Large intestine (tissue), 3 donors: ENCODE measurements around the gene DSCAML1. TPM values are rescaled to one million over a fixed set of nuclear protein-coding genes. Genes with fewer than 3 reads are reported as not detected.

ENCODE experiments used
- DNase-seq, 2 donors: peaks; one replicate each; pipeline versions ENCODE4 v3.0.0 to v3.0.0-alpha.2; 2013
- H3K27ac ChIP-seq: one replicate; pipeline ENCODE4 v1.5.1; 2013; ENCODE audit warnings: low read length
- H3K27me3 ChIP-seq: 2 replicates; pipeline ENCODE4 v1.6.1; 2013; ENCODE audit warnings: low read length; ENCODE audit not compliant: control insufficient read depth, insufficient read depth
- H3K36me3 ChIP-seq: 2 replicates; pipeline ENCODE4 v1.6.1; 2013; ENCODE audit warnings: low read length; ENCODE audit not compliant: control insufficient read depth, insufficient read depth
- H3K4me1 ChIP-seq: one replicate; pipeline ENCODE4 v1.6.1; 2013; ENCODE audit warnings: low read length; ENCODE audit not compliant: control insufficient read depth, insufficient read depth
- H3K4me3 ChIP-seq: one replicate; pipeline ENCODE4 v1.5.1; 2013; ENCODE audit warnings: low read length
- H3K9me3 ChIP-seq: one replicate; pipeline ENCODE4 v1.6.1; 2013; ENCODE audit warnings: mild to moderate bottlenecking, low read depth, low read length, moderate library complexity; ENCODE audit not compliant: control insufficient read depth
- WGBS: methylation state at CpG from one replicate; pipeline ENCODE4 v1.1.5; 2013; ENCODE audit warnings: low lambda C conversion rate; ENCODE audit not compliant: insufficient coverage; 5-methylcytosine and 5-hydroxymethylcytosine counted together
- polyA plus RNA-seq: library from polyadenylated mRNA; unstranded; fragments of 120-200 nt; gene quantifications from one replicate; pipeline ENCODE4 v1.2.1, GENCODE V29; 2013

DSCAML1 gene
- polyA plus RNA-seq, 1 donor: 1.6 TPM

GRCh38 chr11:117634756-117635603 lies 162.0 kb downstream of the DSCAML1 start:
- Histone ChIP-seq H3K9me3 (no peaks in the 10 kb centered on the region), H3K36me3 (no peaks in the 10 kb centered on the region), H3K27me3 (no peaks in the 10 kb centered on the region), H3K27ac (no peak overlapping the region), H3K4me3 (no peak overlapping the region), H3K4me1 (peaks cover 41% of the 10 kb centered on the region)
- DNase-seq: no peak
- 69% methylated on average over 2 of the region's 21 CpGs for WGBS

- H3K9me3 ChIP-seq: no peaks in the 10 kb centered on the region
- H3K27me3 ChIP-seq: no peaks in the 10 kb centered on the region
- no peaks in the 10 kb centered on the region for H3K36me3 ChIP-seq
- no peak for DNase-seq
- H3K4me1 ChIP-seq: peaks cover 34% of the 10 kb centered on the region
- no peak overlapping the region for H3K4me3 ChIP-seq
- H3K27ac ChIP-seq: no peak overlapping the region
- no CpG with 5 or more reads among the region's 12 CpGs for WGBS
Measured at GRCh38 chr11:117633976-117634755, 162.8 kb downstream of the DSCAML1 start.

GRCh38 chr11:117633186-117633754 lies 163.7 kb downstream of the DSCAML1 start:
- Histone ChIP-seq H3K4me1 (peaks cover 32% of the 10 kb centered on the region), H3K9me3 (no peaks in the 10 kb centered on the region), H3K4me3 (no peak overlapping the region), H3K27me3 (no peaks in the 10 kb centered on the region), H3K27ac (peak overlapping the region; percentile 59), H3K36me3 (no peaks in the 10 kb centered on the region)
- no peak for DNase-seq
- WGBS: 17% methylated on average over 1 of the region's 9 CpGs

GRCh38 chr11:117632306-117632705 lies 164.7 kb downstream of the DSCAML1 start:
- Histone ChIP-seq H3K4me3 (no peak overlapping the region), H3K27me3 (no peaks in the 10 kb centered on the region), H3K4me1 (peaks cover 28% of the 10 kb centered on the region), H3K27ac (peak overlapping the region; percentile 59), H3K9me3 (no peaks in the 10 kb centered on the region), H3K36me3 (no peaks in the 10 kb centered on the region)
- no CpG with 5 or more reads among the region's 3 CpGs for WGBS
- DNase-seq: peak; percentile 37 to 83

- Histone ChIP-seq H3K4me1 (peaks cover 28% of the 10 kb centered on the region), H3K36me3 (no peaks in the 10 kb centered on the region), H3K27ac (peak overlapping the region; percentile 59), H3K27me3 (no peaks in the 10 kb centered on the region), H3K4me3 (no peak overlapping the region), H3K9me3 (no peaks in the 10 kb centered on the region)
- no CpG with 5 or more reads among the region's 11 CpGs for WGBS
- peak; percentile 27 to 63 for DNase-seq
Measured at GRCh38 chr11:117631336-117632140, 165.5 kb downstream of the DSCAML1 start.

DNA sequence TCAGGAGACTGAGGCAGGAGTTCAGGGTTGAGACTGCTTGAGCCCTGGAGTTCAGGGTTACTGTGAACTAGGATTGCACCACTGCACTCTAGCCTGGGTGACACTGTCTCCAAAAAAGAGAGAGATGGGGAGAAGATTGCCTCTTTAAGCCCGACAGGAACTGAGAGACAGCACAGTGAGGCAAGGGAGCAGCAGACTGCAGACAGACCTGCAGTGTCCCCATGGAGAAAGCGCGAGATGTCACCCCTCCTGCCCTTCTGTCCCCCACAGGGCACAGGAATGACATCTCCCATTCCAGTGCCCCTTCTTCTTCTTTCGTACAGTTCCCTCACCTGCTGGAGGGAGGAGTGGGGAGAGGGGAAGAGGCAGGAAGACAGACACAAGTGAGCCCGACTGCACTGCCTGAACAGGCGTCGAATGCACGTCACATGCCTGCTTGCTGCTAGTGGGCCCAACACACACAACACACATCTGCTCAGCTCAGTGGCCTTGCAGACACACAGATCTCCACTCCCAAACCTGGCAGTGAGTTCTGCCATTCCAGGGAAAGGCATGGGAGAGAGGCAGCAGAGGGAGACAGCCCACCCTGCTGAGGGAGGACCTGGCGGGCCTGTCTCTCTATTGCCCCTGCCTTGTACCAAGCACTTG lies 167.0 kb downstream of the DSCAML1 start:
- WGBS: no CpG with 5 or more reads among the region's 9 CpGs
- H3K27me3 ChIP-seq: no peaks in the 10 kb centered on the region
- no peak overlapping the region for H3K27ac ChIP-seq
- no peaks in the 10 kb centered on the region for H3K36me3 ChIP-seq
- H3K4me3 ChIP-seq: no peak overlapping the region
- no peak for DNase-seq
- peaks cover 36% of the 10 kb centered on the region for H3K4me1 ChIP-seq
- no peaks in the 10 kb centered on the region for H3K9me3 ChIP-seq

DNA sequence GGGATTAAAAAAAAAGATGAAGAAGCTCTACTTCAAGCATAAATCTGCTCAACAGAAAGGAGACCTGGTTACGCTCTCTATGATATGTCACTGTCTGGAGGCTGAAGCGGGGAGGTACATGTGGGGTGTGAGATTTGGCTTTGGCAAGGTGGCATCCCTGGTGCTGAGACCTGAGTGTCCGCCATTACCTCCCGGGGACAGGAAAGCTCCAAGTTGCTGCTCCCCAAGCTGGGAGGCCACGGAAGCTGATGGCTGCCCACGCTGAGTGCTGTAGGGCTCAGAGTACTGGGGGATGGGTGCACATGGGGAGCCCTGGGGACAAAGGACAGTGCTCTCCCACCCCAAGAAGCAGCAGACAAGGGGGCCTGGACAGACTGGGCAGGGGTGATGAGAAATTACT lies 167.9 kb downstream of the DSCAML1 start:
- Histone ChIP-seq H3K36me3 (no peaks in the 10 kb centered on the region), H3K27me3 (no peaks in the 10 kb centered on the region), H3K9me3 (no peaks in the 10 kb centered on the region), H3K4me3 (no peak overlapping the region), H3K27ac (no peak overlapping the region), H3K4me1 (peaks cover 44% of the 10 kb centered on the region)
- DNase-seq: no peak
- whole genome bisulfite sequencing: no CpG with 5 or more reads among the region's 6 CpGs

GRCh38 chr11:117627259-117627658 lies 169.8 kb downstream of the DSCAML1 start:
- no peaks in the 10 kb centered on the region for H3K36me3 ChIP-seq
- WGBS: 100% methylated on average over 1 of the region's 13 CpGs
- H3K27ac ChIP-seq: no peak overlapping the region
- H3K4me1 ChIP-seq: peaks cover 42% of the 10 kb centered on the region
- H3K4me3 ChIP-seq: no peak overlapping the region
- no peaks in the 10 kb centered on the region for H3K27me3 ChIP-seq
- no peak for DNase-seq
- H3K9me3 ChIP-seq: no peaks in the 10 kb centered on the region

- H3K4me1 ChIP-seq: peaks cover 35% of the 10 kb centered on the region
- no peaks in the 10 kb centered on the region for H3K27me3 ChIP-seq
- no peak for DNase-seq
- no peak overlapping the region for H3K4me3 ChIP-seq
- H3K36me3 ChIP-seq: no peaks in the 10 kb centered on the region
- no CpG with 5 or more reads among the region's 9 CpGs for WGBS
- no peaks in the 10 kb centered on the region for H3K9me3 ChIP-seq
- no peak overlapping the region for H3K27ac ChIP-seq
Measured at GRCh38 chr11:117626576-117626975, 170.4 kb downstream of the DSCAML1 start.
